Mucosa of rectum (tissue), 2 donors: ENCODE measurements around the gene ZDHHC15.
"Not testable (repeated sequence)": the region's sequence is repeated elsewhere in the genome, so short reads cannot be mapped to it uniquely, and the experiment has no call there.

ENCODE experiments used
- H3K27ac ChIP-seq, 2 donors: one replicate each; pipeline ENCODE4 v1.7.0; 2013; ENCODE audit warnings: inconsistent platforms in 2 of 2, low read depth in 2 of 2, low read length in 2 of 2
- H3K27me3 ChIP-seq, 2 donors: one replicate each; pipeline ENCODE4 v1.7.0; 2013; ENCODE audit warnings: low read length in 2 of 2; ENCODE audit not compliant: control insufficient read depth in 2 of 2, insufficient read depth in 2 of 2
- H3K36me3 ChIP-seq, 2 donors: one replicate each; pipeline ENCODE4 v1.7.0; 2013; ENCODE audit warnings: low read length in 2 of 2; ENCODE audit not compliant: control insufficient read depth in 2 of 2, insufficient read depth in 2 of 2
- H3K4me1 ChIP-seq, 2 donors: one replicate each; pipeline ENCODE4 v1.7.0; 2013; ENCODE audit warnings: low read length in 2 of 2, mild to moderate bottlenecking in 1 of 2; ENCODE audit not compliant: control insufficient read depth in 2 of 2, insufficient read depth in 2 of 2
- H3K4me3 ChIP-seq, 2 donors: one replicate each; pipeline ENCODE4 v1.7.0; 2013; ENCODE audit warnings: low read length in 2 of 2
- H3K9ac ChIP-seq, 2 donors: one replicate each; pipeline ENCODE4 v1.7.0; 2013; ENCODE audit warnings: low read length in 2 of 2, low read depth in 1 of 2, mild to moderate bottlenecking in 1 of 2
- H3K9me3 ChIP-seq, 2 donors: one replicate each; pipeline ENCODE4 v1.7.0; 2013; ENCODE audit warnings: low read length in 2 of 2; ENCODE audit not compliant: control insufficient read depth in 2 of 2
- donor health status: healthy.
- donor health status: Normal muscosa, but diverticular disease.

Gene ZDHHC15

DNA sequence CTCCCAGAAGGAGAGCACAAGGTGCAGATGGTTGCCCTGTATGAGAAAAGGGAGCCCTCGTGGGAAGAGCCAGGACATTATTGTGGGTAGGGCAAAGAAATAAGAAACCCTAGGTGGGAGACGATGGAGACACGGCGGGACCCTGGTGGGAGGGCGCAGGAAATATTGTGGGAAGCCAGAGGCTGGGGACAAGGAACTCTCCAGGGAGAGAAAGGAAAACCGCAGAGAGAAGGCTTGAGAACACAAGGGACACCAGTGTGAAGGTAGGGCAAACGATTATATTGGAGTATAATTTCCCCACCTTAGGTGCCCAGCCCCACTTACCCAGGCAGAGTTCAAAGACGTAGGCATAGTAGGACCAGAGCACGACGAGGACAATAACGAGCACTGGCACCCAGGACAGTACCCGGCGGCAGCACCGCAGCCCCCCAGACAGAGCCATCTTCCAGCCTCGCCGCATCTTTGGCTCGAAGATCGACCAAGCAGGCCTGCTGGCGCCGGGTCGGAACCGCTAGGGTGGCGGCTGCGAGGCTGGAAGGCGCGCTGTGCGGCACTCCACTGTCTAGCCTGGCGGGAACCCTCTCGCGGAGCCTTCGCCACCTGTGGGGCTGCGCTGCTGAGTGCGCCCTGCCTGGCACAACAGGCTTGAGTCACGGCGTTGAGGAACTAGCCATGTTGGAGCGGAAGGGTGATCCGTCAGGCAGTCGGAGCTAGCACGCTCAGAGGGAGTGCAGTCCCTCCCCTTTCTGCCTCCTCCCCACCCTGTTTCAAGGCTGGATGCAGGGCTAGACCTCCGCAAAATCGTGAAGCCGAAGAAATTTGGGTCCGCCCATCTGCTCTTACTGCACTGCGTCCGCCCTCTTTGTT is at the start of gene ZDHHC15:
ZDHHC15 (minus strand) TSS at position 473 of the 867 bp plus-strand sequence; CDS start at position 460, 13 bp downstream.
- Histone ChIP-seq H3K4me1 (no peaks in the 10 kb centered on the region), H3K4me3 (peak within 1 kb of the TSS; percentile 65 to 70), H3K27me3 (no peaks in the 10 kb centered on the region), H3K9me3 (no peaks in the 10 kb centered on the region), H3K9ac (peak within 1 kb of the TSS in 1 of 2 donors; percentile 17), H3K27ac (peak within 1 kb of the TSS; percentile 29 to 43), H3K36me3 (no peaks in the 10 kb centered on the region)

- not testable (repeated sequence) for H3K9me3 ChIP-seq, H3K4me1 ChIP-seq, H3K4me3 ChIP-seq, H3K36me3 ChIP-seq, H3K9ac ChIP-seq, H3K27ac ChIP-seq, H3K27me3 ChIP-seq
These were observed 37.7 kb upstream of the ZDHHC15 start for GRCh38 chrX:75560544-75560943.

- Histone ChIP-seq H3K36me3 (no peaks in the 10 kb centered on the region), H3K4me3 (no peak overlapping the region), H3K4me1 (no peaks in the 10 kb centered on the region), H3K27me3 (no peaks in the 10 kb centered on the region), H3K9me3 (no peaks in the 10 kb centered on the region), H3K9ac (no peak overlapping the region), H3K27ac (no peak overlapping the region)
These were observed 24.9 kb upstream of the ZDHHC15 start for GRCh38 chrX:75547783-75548182.

GRCh38 chrX:75546724-75547511 is 24.1 kb upstream of the ZDHHC15 start:
- Histone ChIP-seq H3K9me3 (no peaks in the 10 kb centered on the region), H3K9ac (no peak overlapping the region), H3K4me1 (no peaks in the 10 kb centered on the region), H3K4me3 (no peak overlapping the region), H3K36me3 (no peaks in the 10 kb centered on the region), H3K27ac (no peak overlapping the region), H3K27me3 (no peaks in the 10 kb centered on the region)

DNA sequence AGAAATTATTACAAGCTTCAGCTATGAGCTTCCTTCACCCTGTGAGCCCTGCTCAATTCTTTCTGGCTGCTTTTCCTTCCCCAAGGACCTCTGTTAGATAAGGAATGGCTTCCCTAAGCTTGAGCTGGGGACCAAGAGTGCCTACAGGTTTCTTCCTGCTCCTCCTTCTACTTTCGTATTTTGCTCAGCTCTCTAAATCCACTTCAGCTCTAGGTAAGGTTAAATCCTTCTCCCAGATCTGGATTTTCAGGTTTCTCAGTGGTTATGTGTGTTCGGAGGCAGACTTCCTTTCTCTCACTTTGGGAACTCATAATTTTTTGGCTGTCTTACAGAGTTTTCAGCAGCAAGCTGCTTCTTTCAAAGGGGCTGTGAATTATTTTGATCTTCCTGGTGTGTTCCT is 21.9 kb upstream of the ZDHHC15 start:
- Histone ChIP-seq H3K27ac (no peak overlapping the region), H3K4me3 (no peak overlapping the region)

GRCh38 chrX:75483933-75484332 is 38.9 kb downstream of the ZDHHC15 start:
- Histone ChIP-seq H3K4me1 (no peaks in the 10 kb centered on the region), H3K9me3 (peaks cover 0 to 3% of the 10 kb centered on the region in 2 donors), H3K9ac (no peak overlapping the region), H3K27ac (no peak overlapping the region), H3K27me3 (no peaks in the 10 kb centered on the region), H3K36me3 (no peaks in the 10 kb centered on the region), H3K4me3 (no peak overlapping the region)

More for the DNA sequence above, 21.9 kb upstream of the ZDHHC15 start:
- H3K9ac ChIP-seq: no peak overlapping the region
- H3K9me3 ChIP-seq: no peaks in the 10 kb centered on the region
- H3K27me3 ChIP-seq: no peaks in the 10 kb centered on the region
- no peaks in the 10 kb centered on the region for H3K4me1 ChIP-seq
- no peaks in the 10 kb centered on the region for H3K36me3 ChIP-seq

GRCh38 chrX:75461780-75462179 is 61.1 kb downstream of the ZDHHC15 start:
- not testable (repeated sequence) for H3K27me3 ChIP-seq, H3K36me3 ChIP-seq, H3K9me3 ChIP-seq, H3K9ac ChIP-seq, H3K27ac ChIP-seq, H3K4me3 ChIP-seq, H3K4me1 ChIP-seq

DNA sequence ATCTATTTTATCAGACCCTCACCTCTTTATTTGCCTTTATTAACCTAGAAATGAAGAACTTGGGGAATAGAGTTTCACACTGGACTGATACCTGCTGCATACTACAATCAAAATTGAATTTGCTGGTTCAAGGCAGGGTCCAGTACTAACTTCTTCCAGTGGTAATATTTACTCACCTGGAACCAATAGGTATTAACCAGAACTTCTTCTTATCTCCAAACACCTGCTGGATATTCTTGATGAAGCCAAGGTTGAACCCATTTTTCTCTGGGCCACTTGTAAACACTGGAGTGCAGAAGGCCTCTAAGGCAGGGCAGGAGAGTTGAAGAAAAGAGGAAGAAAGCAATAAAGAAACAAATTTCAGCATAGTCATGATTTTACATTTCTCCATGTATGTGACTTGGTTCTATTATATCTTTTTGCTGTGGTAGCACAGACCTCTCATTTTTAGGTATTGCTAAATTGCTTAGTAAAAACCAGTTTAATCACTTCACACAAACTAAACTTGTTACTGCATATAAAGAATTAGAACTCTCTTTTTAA is 101.1 kb downstream of the ZDHHC15 start:
- H3K36me3 ChIP-seq: no peaks in the 10 kb centered on the region
- no peaks in the 10 kb centered on the region for H3K9me3 ChIP-seq
- H3K9ac ChIP-seq: no peak overlapping the region
- no peak overlapping the region for H3K27ac ChIP-seq
- H3K4me3 ChIP-seq: no peak overlapping the region
- H3K27me3 ChIP-seq: no peaks in the 10 kb centered on the region
- H3K4me1 ChIP-seq: no peaks in the 10 kb centered on the region

GRCh38 chrX:75407153-75407552 is 115.7 kb downstream of the ZDHHC15 start:
- H3K4me1 ChIP-seq, H3K27ac ChIP-seq, H3K9ac ChIP-seq, H3K27me3 ChIP-seq, H3K4me3 ChIP-seq, H3K9me3 ChIP-seq, H3K36me3 ChIP-seq: not testable (repeated sequence)

- no peak overlapping the region for H3K4me3 ChIP-seq
- no peak overlapping the region for H3K9ac ChIP-seq
- H3K4me1 ChIP-seq: no peaks in the 10 kb centered on the region
- no peak overlapping the region for H3K27ac ChIP-seq
- peaks cover 0 to 5% of the 10 kb centered on the region in 2 donors for H3K9me3 ChIP-seq
- no peaks in the 10 kb centered on the region for H3K27me3 ChIP-seq
- no peaks in the 10 kb centered on the region for H3K36me3 ChIP-seq
These were observed 132.4 kb downstream of the ZDHHC15 start for GRCh38 chrX:75390470-75390869.
